H1 (cell line): Measurements from ENCODE around the gene PA2G4. TPM values are rescaled to one million over a fixed set of nuclear protein-coding genes. Genes with fewer than 3 reads are reported as not detected.

Source experiments
- ASH2L ChIP-seq: fragments of 200-600, 300-600 bp; sonication (generic); IDR thresholded peaks from one replicate; pipeline ENCODE4 v1.7.1; 2017; ENCODE audit warnings: low read length
- CEBPB ChIP-seq: IDR thresholded peaks from 2 replicates; pipeline ENCODE4 v1.6.1; 2012; ENCODE audit warnings: low read depth, low read length
- CREB1 ChIP-seq: IDR thresholded peaks from 2 replicates; pipeline ENCODE4 v1.6.1; 2012; ENCODE audit warnings: inconsistent platforms
- CTBP2 ChIP-seq: IDR thresholded peaks from 2 replicates; pipeline ENCODE4 v1.7.0; 2011; ENCODE audit warnings: borderline replicate concordance, mild to moderate bottlenecking, moderate library complexity, mixed read lengths, low read length; ENCODE audit not compliant: insufficient read depth, insufficient read length
- FOSL1 ChIP-seq: IDR thresholded peaks from 2 replicates; pipeline ENCODE4 v1.6.1; 2011; ENCODE audit warnings: mild to moderate bottlenecking, low read depth, low read length, moderate library complexity; ENCODE audit not compliant: insufficient read depth
- GABPA ChIP-seq: IDR thresholded peaks from 2 replicates; pipeline ENCODE4 v1.6.1; 2011; ENCODE audit warnings: mild to moderate bottlenecking, low read length, moderate library complexity, borderline replicate concordance; ENCODE audit not compliant: insufficient read depth
- JUN ChIP-seq: IDR thresholded peaks from 2 replicates; pipeline ENCODE4 v1.6.1; 2011; ENCODE audit warnings: low read depth, mild to moderate bottlenecking, improper control_type of control experiment, low read length
- JUND ChIP-seq: IDR thresholded peaks from 2 replicates; pipeline ENCODE4 v1.6.1; 2011; ENCODE audit warnings: mild to moderate bottlenecking, improper control_type of control experiment, low read length
- KDM4A ChIP-seq: IDR thresholded peaks from one replicate; pipeline ENCODE4 v1.7.1; 2012; ENCODE audit warnings: low read depth, mild to moderate bottlenecking, moderate library complexity, low read length, inconsistent platforms; ENCODE audit not compliant: severe bottlenecking
- MAX ChIP-seq: IDR thresholded peaks from 2 replicates; pipeline ENCODE4 v1.6.1; 2012; ENCODE audit warnings: inconsistent platforms
- NANOG ChIP-seq: IDR thresholded peaks from 2 replicates; pipeline ENCODE4 v1.6.1; 2011; ENCODE audit warnings: low read length, low read depth, mild to moderate bottlenecking, inconsistent platforms; ENCODE audit not compliant: insufficient read depth, poor library complexity, severe bottlenecking
- RFX5 ChIP-seq: IDR thresholded peaks from 2 replicates; pipeline ENCODE4 v1.6.1; 2011; ENCODE audit warnings: low read depth, low read length, improper control_type of control experiment, borderline replicate concordance
- SP2 ChIP-seq: IDR thresholded peaks from 2 replicates; pipeline ENCODE4 v1.6.1; 2012; ENCODE audit warnings: mild to moderate bottlenecking, low read length, inconsistent platforms
- polyA plus RNA-seq, 7 experiments: library from polyadenylated mRNA; depleted of rRNA in 3 of 7; stranded (reverse) in 5 of 7; unstranded in 2 of 7; fragments of >200 nt in 5 of 7; fragments of 200-250 nt in 2 of 7; gene quantifications; 1 replicate in 5 of 7; 2 replicates in 1 of 7; 4 replicates in 1 of 7; pipeline versions ENCODE4 v1.2.1 to v1.2.3, GENCODE V29; 2011 to 2013; ENCODE audit warnings: missing spikeins in 2 of 7, mixed read lengths in 2 of 7
- total RNA-seq: library from RNA; stranded (reverse); fragmentation: NEBNext Ultra II Directional; extraction: Animal tissue kit (Norgen Biotek cat#: 25700); gene quantifications from 2 replicates; pipeline ENCODE4 v1.2.1, GENCODE V29; 2021

PA2G4 gene
- total and polyA plus RNA-seq, 2 of the 8 experiments (the other 6 are each of a cell fraction or from before 2014, with no cell fraction given) = 159 to 242 TPM

GRCh38 chr12:56158029-56158925, 53.9 kb downstream of the PA2G4 start, which contains the start of gene MYL6 (continued):
- no peak for TF ChIP-seq GABPA
- peak; percentile 98 for TF ChIP-seq JUN
- peak; percentile 92 for TF ChIP-seq CREB1
- peak; percentile 100 for TF ChIP-seq JUND
- no peak for TF ChIP-seq CTBP2
- TF ChIP-seq ASH2L = no peak
- TF ChIP-seq KDM4A = no peak
- no peak for TF ChIP-seq MAX
- no peak for TF ChIP-seq RFX5
- peak; percentile 61 for TF ChIP-seq NANOG
- peak; percentile 88 for TF ChIP-seq CEBPB
- TF ChIP-seq FOSL1 = no peak
- no peak for TF ChIP-seq SP2
